NK-92 (cell line): ENCODE measurements around the gene NONO.
"Not testable (repeated sequence)": the region's sequence is repeated elsewhere in the genome, so short reads cannot be mapped to it uniquely, and the experiment has no call there.

ENCODE experiments used
- DNase-seq: peaks from one replicate; lab custom pipeline; 2025; ENCODE audit not compliant: unreplicated experiment; lab: John Stamatoyannopoulos, UW

The NONO gene

GRCh38 chrX:71282514-71283402 lies 677 bp upstream of the NONO start:
- DNase-seq: no peak

DNA sequence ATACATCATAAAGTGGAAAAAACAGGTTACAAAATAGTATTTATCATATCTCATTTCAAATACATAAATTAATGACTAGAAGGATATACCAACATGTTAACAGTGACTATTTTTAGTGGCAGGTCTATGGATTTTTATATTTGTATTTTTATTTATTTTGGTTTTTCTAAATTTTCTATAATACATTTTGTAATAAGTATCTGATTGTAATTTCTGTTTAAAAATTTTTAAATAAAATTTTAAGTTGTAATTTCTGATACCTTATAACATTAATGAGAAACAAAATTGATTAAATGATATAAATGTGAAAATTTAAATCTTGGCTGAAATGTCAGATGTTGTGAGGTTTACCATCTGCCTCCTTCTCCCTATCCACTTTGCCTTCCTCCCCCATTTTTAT lies 2.5 kb downstream of the NONO start:
- DNase-seq: no peak

DNA sequence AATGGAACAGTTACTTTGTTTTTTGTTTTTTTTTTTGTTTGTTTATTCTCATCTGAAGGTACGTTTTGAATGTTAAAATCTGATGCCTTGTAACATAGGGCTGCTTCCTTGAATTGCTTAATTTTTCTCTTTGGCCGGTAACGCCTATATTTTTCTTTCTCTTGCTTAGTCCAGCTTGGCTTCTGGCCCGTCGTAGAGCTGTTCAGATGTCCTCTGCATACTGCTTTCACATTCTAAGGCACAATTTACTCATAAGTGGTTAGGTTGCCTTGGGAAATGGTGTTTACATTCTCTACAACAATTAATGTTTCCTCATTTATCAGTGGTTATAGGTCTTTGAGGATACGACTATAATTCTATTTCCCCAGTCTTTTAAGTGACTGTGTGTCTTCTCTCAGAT lies 7.9 kb downstream of the NONO start:
- DNase-seq: no peak

DNA sequence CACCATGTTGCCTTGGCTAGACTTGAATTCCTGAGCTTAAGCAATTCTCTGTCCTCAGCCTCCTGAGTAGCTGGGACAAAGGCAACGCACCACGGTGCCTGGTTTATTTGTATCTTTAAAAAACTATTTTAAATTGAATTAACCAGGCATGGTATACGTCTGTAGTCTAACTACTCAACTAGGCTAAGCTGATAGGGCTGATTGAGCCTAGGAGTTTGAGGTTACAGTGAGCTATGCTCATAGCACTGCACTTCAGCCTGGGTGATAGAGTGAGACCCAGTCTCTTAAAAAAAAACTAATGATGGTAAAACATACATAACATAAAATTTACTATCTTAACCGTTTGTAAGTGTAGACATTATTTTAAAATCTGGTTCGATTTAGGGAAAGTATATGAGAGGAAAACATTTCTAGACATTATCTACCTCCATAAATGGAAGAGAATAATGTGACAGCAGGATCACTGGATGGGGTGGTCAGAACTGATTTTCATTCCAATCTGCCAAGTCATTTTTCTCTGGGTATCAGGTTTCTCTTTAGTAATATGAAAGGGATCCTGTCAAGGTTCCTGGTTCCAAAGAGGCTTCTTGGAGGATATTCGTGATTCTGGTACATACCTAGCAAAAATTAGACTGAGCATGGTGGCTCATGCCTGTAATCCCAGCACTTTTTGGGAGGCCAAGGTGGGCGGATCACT lies 9.4 kb downstream of the NONO start:
- no peak for DNase-seq

- DNase-seq: no peak
Measured at GRCh38 chrX:71296806-71297205, 13.4 kb downstream of the NONO start.

DNA sequence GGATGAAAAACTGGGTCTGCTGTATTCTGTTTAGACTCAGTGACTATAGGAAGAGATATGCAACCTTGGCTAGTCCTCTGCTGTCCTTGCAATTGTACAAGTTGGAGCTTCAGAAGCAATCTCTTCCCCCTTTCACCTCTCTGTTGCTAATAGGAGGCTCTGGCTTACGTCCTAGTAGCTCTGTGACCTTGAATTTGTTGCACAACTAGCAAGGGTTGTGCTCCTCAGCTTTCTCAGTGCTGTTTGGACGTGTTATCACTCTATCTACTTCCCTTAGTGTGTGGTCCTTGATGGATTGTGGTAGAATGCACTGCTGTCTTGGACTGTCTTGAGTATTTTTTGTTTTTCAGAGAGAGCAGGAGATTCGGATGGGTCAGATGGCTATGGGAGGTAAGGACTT lies 14.7 kb downstream of the NONO start:
- no peak for DNase-seq

DNA sequence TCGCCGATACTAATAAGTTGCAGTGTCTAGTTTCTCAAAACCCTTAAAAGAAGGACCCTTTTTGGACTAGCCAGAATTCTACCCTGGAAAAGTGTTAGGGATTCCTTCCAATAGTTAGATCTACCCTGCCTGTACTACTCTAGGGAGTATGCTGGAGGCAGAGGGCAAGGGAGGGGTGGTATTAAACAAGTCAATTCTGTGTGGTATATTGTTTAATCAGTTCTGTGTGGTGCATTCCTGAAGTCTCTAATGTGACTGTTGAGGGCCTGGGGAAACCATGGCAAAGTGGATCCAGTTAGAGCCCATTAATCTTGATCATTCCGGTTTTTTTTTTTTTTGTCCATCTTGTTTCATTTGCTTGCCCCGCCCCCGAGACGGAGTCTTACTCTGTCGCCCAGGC lies 16.6 kb downstream of the NONO start:
- DNase-seq: not testable (repeated sequence)

GRCh38 chrX:71300495-71300894 lies 17.1 kb downstream of the NONO start:
- DNase-seq: not testable (repeated sequence)

- DNase-seq: no peak
Measured at GRCh38 chrX:71301195-71301924, 17.9 kb downstream of the NONO start, which contains the start of gene ITGB1BP2. TSS of gene ITGB1BP2 (plus strand) at chrX:71301750. CDS start at chrX:71301807, 57 bp downstream.

DNA sequence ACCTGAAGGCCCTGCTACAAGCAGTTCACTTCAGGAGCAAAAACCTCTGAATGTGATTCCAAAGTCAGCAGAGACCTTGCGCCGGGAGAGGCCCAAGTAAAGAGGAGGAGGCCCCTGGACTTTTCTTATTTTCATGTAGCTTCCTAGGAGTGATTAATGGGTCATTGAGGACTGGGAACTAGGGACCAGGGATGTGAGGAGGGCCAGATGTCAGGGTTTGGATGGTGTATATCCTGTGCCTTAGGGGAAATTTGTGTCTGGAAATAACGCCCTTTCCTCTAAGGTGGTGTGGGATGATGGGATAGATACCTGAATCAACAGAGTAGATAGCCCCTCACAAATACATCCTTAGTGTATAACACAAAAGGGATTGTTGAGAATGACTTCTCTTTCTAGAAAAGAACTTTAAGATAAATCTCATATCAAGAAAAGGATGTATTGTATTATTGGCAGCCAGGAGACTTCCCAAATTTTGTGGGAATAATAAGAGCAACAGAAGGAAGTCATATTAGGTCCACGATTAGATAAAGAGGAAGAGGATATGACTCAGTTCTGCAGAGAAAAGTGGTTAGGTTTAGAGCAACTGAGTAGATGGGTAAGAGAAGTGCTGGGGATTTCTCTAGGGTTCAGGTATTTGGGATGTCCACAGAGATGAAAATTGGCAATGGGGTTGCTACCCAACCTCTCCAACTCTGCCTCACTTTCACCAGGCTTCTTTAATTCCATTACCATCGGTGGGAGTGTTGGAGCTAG lies 19.2 kb downstream of the NONO start:
- DNase-seq: no peak

DNA sequence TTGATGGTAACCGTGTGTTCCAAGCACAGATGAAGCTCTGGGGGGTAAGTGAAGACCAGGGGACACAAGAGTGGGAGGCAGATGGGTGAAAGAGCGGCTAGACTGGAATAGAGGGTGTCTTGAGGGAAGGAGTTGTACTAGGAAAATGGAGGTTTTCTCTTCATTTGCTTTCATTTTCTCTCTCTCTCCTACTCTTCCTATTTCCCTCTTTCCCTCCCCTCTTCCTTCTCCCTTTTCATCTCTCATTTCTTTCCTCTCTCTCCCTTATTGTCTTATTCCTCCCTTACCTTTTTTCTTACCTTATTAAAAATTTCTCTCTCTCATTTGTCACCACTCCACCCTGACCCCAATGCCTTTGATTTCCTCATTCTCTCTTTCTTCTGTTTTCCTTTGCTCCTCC lies 21.1 kb downstream of the NONO start:
- no peak for DNase-seq

DNA sequence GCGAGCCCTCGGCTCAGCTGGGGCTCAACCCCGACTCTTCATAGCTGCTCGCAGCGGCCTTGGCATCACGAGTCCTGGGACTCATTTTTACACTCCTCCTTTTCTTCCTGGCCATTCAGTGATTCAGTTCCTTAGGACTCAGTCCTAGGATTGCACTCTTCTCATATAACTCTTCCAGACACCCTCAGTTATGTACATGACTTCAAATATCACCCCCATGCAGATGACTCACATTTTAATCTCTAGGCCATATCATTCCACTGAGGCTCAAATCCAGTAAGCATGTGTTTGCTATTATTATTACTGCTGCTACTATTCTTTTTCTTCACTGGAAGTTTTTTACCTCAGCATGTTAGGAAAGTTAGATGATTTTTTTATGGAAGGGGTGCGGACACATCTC lies 32.5 kb downstream of the NONO start:
- no peak for DNase-seq

DNA sequence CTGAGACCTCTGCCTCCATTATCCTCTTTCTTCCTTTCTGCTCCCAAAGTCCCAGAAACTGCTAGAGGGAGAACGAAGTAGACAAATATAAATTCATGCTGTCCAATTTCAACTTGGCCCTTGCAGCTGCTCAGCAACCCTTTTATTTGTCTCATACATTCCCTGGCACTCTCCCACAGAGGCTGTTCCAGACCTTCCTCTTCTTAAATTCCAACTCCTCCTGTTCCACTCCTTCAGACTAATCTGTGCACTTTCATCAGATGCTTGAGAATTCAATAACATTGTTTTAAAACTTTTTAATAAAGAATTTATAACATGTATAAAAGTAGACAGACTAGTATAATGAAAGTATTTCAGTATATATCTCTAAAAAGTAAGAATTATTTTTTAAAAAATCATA lies 33.5 kb downstream of the NONO start:
- DNase-seq: not testable (repeated sequence)

DNA sequence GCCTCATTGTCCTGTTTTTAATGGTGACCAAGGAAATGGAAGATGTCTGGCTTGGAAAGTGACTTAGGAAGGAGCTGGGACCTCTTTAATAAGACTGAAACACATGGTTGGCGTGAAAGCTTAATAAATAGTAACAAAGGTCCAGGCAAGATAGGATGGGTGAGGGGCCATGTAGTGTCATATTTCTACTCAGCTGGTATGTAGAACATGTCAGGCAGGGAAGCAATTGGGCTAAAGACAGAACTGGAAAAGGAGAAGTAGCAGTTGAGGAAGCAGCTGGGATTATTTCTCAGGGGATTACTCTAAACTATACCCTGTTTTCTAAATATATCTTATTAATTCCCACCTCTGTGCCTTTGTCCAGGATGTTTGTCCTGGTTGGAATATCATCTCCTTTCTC lies 36.7 kb downstream of the NONO start:
- DNase-seq: no peak

- no peak for DNase-seq
Measured at GRCh38 chrX:71321731-71322130, 38.3 kb downstream of the NONO start.

GRCh38 chrX:71324452-71324851 lies 41.0 kb downstream of the NONO start:
- DNase-seq: not testable (repeated sequence)

GRCh38 chrX:71326394-71326793 lies 43.0 kb downstream of the NONO start:
- DNase-seq: no peak

DNA sequence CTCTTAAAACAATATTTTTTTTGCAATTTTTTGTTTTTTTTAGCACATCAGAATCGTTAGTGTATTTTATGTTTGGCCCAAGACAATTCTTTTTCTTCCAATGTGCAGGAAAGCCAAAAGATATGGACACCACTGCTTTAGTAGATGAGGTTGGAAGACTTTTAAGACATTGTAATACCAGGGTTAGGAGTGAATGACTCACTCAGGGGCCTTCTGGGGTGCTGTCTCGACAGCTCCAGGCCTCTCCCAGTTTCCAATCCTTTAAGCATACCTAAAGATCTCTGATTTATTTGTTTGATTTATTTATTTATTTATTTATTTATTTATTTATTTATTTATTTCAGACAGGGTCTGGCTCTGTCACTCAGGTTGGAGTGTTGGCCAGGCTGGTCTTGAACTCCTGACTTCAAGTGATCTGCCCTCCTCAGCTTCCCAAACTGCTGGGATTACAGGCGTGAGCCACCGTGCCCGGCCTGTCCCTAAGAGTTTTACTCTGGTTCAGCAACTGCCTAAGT lies 65.8 kb downstream of the NONO start:
- not testable (repeated sequence) for DNase-seq

DNA sequence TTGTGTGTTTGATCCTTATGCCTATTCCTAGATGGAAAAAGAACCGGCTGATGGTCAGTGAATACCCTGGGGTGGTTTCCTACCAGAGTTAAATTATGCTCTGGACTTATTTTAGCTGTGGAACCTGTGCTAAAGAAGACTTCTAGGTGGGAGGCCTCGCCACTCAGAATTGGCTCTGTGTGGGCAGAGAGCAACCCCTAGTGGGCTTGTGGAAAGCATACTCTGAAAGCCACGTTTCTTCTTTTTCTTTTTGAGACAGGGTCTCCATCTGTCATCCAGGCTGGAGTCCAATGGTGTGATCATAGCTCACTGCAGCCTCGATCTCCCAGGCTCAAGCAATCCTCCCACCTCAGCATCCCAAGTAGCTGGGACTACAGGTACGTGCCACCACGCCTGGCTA lies 66.4 kb downstream of the NONO start:
- not testable (repeated sequence) for DNase-seq
